HepG2 (cell line): ENCODE data around the gene CCDC154. TPM values are rescaled to one million over a fixed set of nuclear protein-coding genes. Genes with fewer than 3 reads are reported as not detected.
A peak's percentile ranks its signal among the peaks of the same experiment; 100 is the strongest.

Experiments used
- ATAC-seq: fragments of 200-7000 bp; cut with Tn5 transposase; 3 replicates; pipeline ENCODE4 v1.9.1; 2020; ENCODE audit warnings: mild to moderate bottlenecking, moderate library complexity
- BruUV-seq: library from RNA; stranded (reverse); fragments of 400-500 nt; replicated peaks from 2 replicates; lab custom pipeline; 2021; lab: Mats Ljungman, UMichigan
- CTCF ChIA-PET: fragments of 300-600 bp; formaldehyde crosslinking; extraction: SDS; loops from one replicate; lab custom pipeline; 2021; ENCODE audit warnings: low total read pairs, inconsistent platforms, low intra/inter-chr PET ratio; lab: Yijun Ruan, JAX
- POLR2A ChIA-PET: fragments of 350-600 bp; sonication (Branson Sonifier 250); formaldehyde crosslinking; loops from one replicate; lab custom pipeline; 2020; ENCODE audit warnings: antibody characterized with exemption, inconsistent platforms; lab: Yijun Ruan, JAX
- DNase-seq: peaks from one replicate; pipeline ENCODE4 v3.0.0-alpha.2; 2015; ENCODE audit warnings: low spot score
- FAIRE-seq: peaks from 3 replicates; lab custom pipeline; 2011; peaks lifted over from hg19 to GRCh38; lab: Jason Lieb, UNC
- H2AFZ ChIP-seq: one replicate; pipeline ENCODE4 v1.6.1; 2011; ENCODE audit warnings: low read length, inconsistent platforms
- H3K27ac ChIP-seq: fragments of 300-600 bp; 3 replicates; pipeline ENCODE4 v1.8.0; 2011; ENCODE audit warnings: mixed run types, mild to moderate bottlenecking, mixed read lengths, low read length, inconsistent platforms; ENCODE audit not compliant: insufficient read depth; ENCODE audit errors: extremely low read length
- H3K27me3 ChIP-seq, 2 experiments: fragments of 200-600 bp in 1 of 2; 2 replicates in 1 of 2; 3 replicates in 1 of 2; pipeline versions ENCODE4 v1.6.0 to v1.8.0; 2011; ENCODE audit warnings: low read length in 2 of 2, mild to moderate bottlenecking in 2 of 2, moderate library complexity in 2 of 2, inconsistent platforms in 1 of 2; ENCODE audit not compliant: insufficient read depth in 2 of 2, control insufficient read depth in 1 of 2
- H3K36me3 ChIP-seq, 2 experiments: fragments of 200-600 bp in 1 of 2; replicated peaks in 1 of 2; 2 replicates in 1 of 2; 3 replicates in 1 of 2; pipeline versions ENCODE4 v1.5.1 to v1.8.0; 2011; ENCODE audit warnings: low read length in 2 of 2, inconsistent platforms in 1 of 2; ENCODE audit not compliant: insufficient read depth in 2 of 2, control insufficient read depth in 1 of 2
- H3K4me1 ChIP-seq: 2 replicates; pipeline ENCODE4 v1.5.1; 2012; ENCODE audit warnings: low read length, inconsistent platforms; ENCODE audit not compliant: insufficient read depth
- H3K4me2 ChIP-seq: 2 replicates; pipeline ENCODE4 v1.6.0; 2011; ENCODE audit warnings: low read depth, low read length, inconsistent platforms
- H3K4me3 ChIP-seq, 3 experiments: fragments of 200-600 bp in 1 of 3; sonication (generic), shearing (Covaris generic) in 1 of 3; replicated peaks in 1 of 3; 2 replicates each; pipeline ENCODE4 v1.5.1; 2011 to 2016; ENCODE audit warnings: low read length in 3 of 3, inconsistent platforms in 2 of 3, low read depth in 2 of 3, mild to moderate bottlenecking in 2 of 3, control low read depth in 1 of 3, mixed read lengths in 1 of 3; ENCODE audit not compliant: insufficient read depth in 1 of 3
- H3K79me2 ChIP-seq: one replicate; pipeline ENCODE4 v1.6.1; 2011; ENCODE audit warnings: low read length, inconsistent platforms; ENCODE audit not compliant: insufficient read depth
- H3K9ac ChIP-seq: 2 replicates; pipeline ENCODE4 v1.6.0; 2011; ENCODE audit warnings: mild to moderate bottlenecking, low read depth, low read length, inconsistent platforms; ENCODE audit not compliant: insufficient read depth
- H3K9me3 ChIP-seq: 2 replicates; pipeline ENCODE4 v1.5.1; 2012; ENCODE audit warnings: mild to moderate bottlenecking, low read length
- H4K20me1 ChIP-seq: 2 replicates; pipeline ENCODE4 v1.6.0; 2011; ENCODE audit warnings: inconsistent platforms, mild to moderate bottlenecking, low read length, moderate library complexity; ENCODE audit not compliant: insufficient read depth
- GMEB1 ChIP-seq: sonication (generic); formaldehyde crosslinking; IDR thresholded peaks from 2 replicates; pipeline ENCODE4 v1.5.1; 2020; ENCODE audit warnings: missing genetic modification reagents, mild to moderate bottlenecking, borderline replicate concordance
- PCBP1 ChIP-seq: fragments of 200-400 bp; formaldehyde crosslinking; IDR thresholded peaks from 2 replicates; pipeline ENCODE4 v1.6.1; 2017; ENCODE audit warnings: mild to moderate bottlenecking, low read depth, low read length, borderline replicate concordance
- RFX5 ChIP-seq: IDR thresholded peaks from 2 replicates; pipeline ENCODE4 v1.6.1; 2011; ENCODE audit warnings: low read depth, low read length, improper control_type of control experiment
- ZFP41 ChIP-seq: sonication (generic); formaldehyde crosslinking; IDR thresholded peaks from 2 replicates; pipeline ENCODE4 v1.4.0; 2020; ENCODE audit warnings: mild to moderate bottlenecking, missing genetic modification reagents, borderline replicate concordance
- ZFP90 ChIP-seq: sonication (generic); formaldehyde crosslinking; IDR thresholded peaks from 2 replicates; pipeline ENCODE4 v1.8.0; 2022; ENCODE audit warnings: missing genetic modification reagents, mild to moderate bottlenecking, inconsistent platforms, borderline replicate concordance
- ZNF17 ChIP-seq: sonication (generic); formaldehyde crosslinking; IDR thresholded peaks from 2 replicates; pipeline ENCODE4 v1.5.0; 2020; ENCODE audit warnings: mild to moderate bottlenecking, missing genetic modification reagents
- ZNF33B ChIP-seq: sonication (generic); formaldehyde crosslinking; IDR thresholded peaks from 2 replicates; pipeline ENCODE4 v1.5.1; 2020; ENCODE audit warnings: mild to moderate bottlenecking, missing genetic modification reagents
- WGBS: methylation state at CpG from one replicate; pipeline ENCODE4 v1.1.6; 2017; ENCODE audit warnings: low lambda C conversion rate; 5-methylcytosine and 5-hydroxymethylcytosine counted together
- in situ Hi-C: cut with HindIII; loops from 2 replicates; pipeline ENCODE4 v1.10.0; 2017; ENCODE audit warnings: low pct_unique_long_range_greater_than_20kb; ENCODE audit not compliant: extremely low pct_ligation_motif_present
- intact Hi-C: fragments of 100-400 bp; cut with micrococcal nuclease; formaldehyde crosslinking; loops from one replicate; pipeline ENCODE4 v1.10.0; 2022; ENCODE audit not compliant: unreplicated experiment
- polyA plus RNA-seq, 8 experiments: library from polyadenylated mRNA; depleted of rRNA in 3 of 8; stranded (reverse) in 7 of 8; unstranded in 1 of 8; fragments of >200 nt; fragmentation: Illumina TruSeq in 4 of 8; extraction: Trizol in 4 of 8; gene quantifications; 2 replicates each; pipeline versions ENCODE4 v1.2.1 to v1.2.3, GENCODE V29; 2011 to 2016; ENCODE audit warnings: low read depth in 4 of 8, missing spikeins in 1 of 8, mixed read lengths in 1 of 8; ENCODE audit not compliant: insufficient read depth in 1 of 8
- total RNA-seq, 5 experiments: library from RNA; depleted of rRNA; stranded (reverse); fragments of >200 nt; fragmentation: Illumina TruSeq; extraction: Trizol; gene quantifications; 2 replicates each; pipeline ENCODE4 v1.2.3, GENCODE V29; 2016; ENCODE audit warnings: low read depth in 1 of 5

The CCDC154 gene
- total and polyA plus RNA-seq, 2 of the 13 experiments (the other 11 are each of a cell fraction or from before 2014, with no cell fraction given) = 0.92 to 1.5 TPM

- 64% methylated on average over 15 of the region's 40 CpGs for WGBS
Observed at GRCh38 chr16:1485847-1486496, 41.6 kb upstream of the CCDC154 start.

DNA sequence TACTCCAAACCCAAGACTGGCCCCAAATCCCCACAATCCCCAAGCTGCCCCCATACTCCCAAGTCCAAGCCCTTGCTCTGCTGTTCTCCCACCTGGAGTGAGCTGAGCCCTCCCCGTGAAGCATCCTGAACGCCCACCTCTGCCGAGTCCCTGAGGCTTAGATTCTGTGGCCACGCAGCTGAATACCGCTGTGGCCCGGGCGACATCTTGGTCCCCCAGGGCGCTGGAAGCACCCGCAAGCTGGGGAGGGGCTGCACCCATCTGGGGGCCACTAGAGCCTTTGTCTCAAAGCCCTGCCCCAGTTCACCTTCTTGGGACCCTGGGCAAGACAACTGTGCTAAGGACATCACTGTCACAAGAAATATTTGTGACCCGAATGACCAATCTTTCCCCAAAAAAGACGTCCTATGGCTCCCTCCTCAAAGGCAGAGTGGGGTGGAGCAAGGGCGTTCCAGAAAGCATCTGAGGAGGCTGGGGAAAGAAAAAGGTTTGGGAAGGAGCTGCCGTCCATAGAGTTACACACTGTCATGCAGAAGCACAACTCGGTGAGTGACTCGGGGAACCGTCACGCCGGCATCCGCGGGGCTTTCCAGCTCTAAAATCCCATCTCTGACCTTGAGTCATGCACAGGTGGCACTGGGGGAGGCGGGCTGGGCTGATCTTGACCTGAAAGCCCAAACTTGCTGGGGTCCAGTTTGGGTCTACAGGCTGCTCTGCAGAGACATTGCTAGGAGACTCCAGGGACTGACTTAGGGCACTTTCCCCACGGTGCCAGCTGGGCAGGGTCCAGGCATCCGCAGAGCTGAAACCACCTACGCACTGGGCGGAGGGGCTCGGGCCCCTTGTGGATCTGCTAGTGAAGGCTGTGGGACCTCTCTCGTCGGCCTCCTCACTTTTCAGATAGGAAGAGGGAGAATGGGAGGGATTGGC lies 37.8 kb upstream of the CCDC154 start:
- no peak overlapping the region for H3K9ac ChIP-seq
- ATAC-seq (no peak), DNase-seq (no peak), FAIRE-seq (no peak)
- H3K4me3 ChIP-seq = no peak overlapping the region
- POLR2A ChIA-PET = interaction anchor here (1.8 kb wide), 1 partner anchor 11 kb away, joined by 5 read pairs; the partner anchor contains the start of gene TELO2
- no peaks in the 10 kb centered on the region for H4K20me1 ChIP-seq
- CTCF ChIA-PET = no interaction called here
- no peaks in the 10 kb centered on the region for H3K79me2 ChIP-seq
- H3K4me1 ChIP-seq = peaks cover 7% of the 10 kb centered on the region; the same call in 1 of the 2 replicates
- no peak overlapping the region for H2AFZ ChIP-seq
- H3K4me2 ChIP-seq = peak overlapping the region; percentile 7; the same call in 1 of the 2 replicates
- no TSS peak for BruUV-seq
- H3K27ac ChIP-seq = no peak overlapping the region
- in situ Hi-C loops = no loop called here
- intact Hi-C loops = no loop called here
- no peaks in the 10 kb centered on the region for H3K9me3 ChIP-seq
- 41% methylated on average over 18 of the region's 28 CpGs for WGBS
- H3K36me3 ChIP-seq = no peaks in the 10 kb centered on the region
- H3K27me3 ChIP-seq = peaks cover 6 to 48% of the 10 kb centered on the region in 2 experiments
- TF ChIP-seq ZNF17 (CRISPR knock-in tag) = no peak
- no peak for TF ChIP-seq GMEB1 (CRISPR knock-in tag)
- TF ChIP-seq RFX5 = no peak

More at GRCh38 chr16:1485847-1486496, 41.6 kb upstream of the CCDC154 start:
- no peaks in the 10 kb centered on the region for H3K79me2 ChIP-seq
- CTCF ChIA-PET = no interaction called here
- TF ChIP-seq ZNF33B (CRISPR knock-in tag) (no peak), ZFP41 (CRISPR knock-in tag) (no peak), ZFP90 (CRISPR knock-in tag) (peak; percentile 88; the same call in 1 of the 2 replicates), PCBP1 (no peak)
- TF ChIP-seq, all 625 proteins: peak for 1
- POLR2A ChIA-PET = interaction anchor here (0.7 kb wide), 1 partner anchor 8 kb away, joined by 4 read pairs; no protein-coding TSS in a partner anchor
- ATAC-seq (peak; percentile 13; the same call in 1 of the 3 replicates), FAIRE-seq (no peak), DNase-seq (no peak)
- H3K9me3 ChIP-seq = no peaks in the 10 kb centered on the region
- H3K27me3 ChIP-seq = peaks cover 8 to 60% of the 10 kb centered on the region in 2 experiments
- H3K4me3 ChIP-seq = no peak overlapping the region
- in situ Hi-C loops (no loop called here), intact Hi-C loops (no loop called here)
- no peak overlapping the region for H3K9ac ChIP-seq
- H3K4me2 ChIP-seq = no peak overlapping the region
- H3K27ac ChIP-seq = no peak overlapping the region
- H4K20me1 ChIP-seq = no peaks in the 10 kb centered on the region
- no TSS peak for BruUV-seq
- no peaks in the 10 kb centered on the region for H3K36me3 ChIP-seq
- H3K4me1 ChIP-seq = peaks cover 9% of the 10 kb centered on the region; the same call in 1 of the 2 replicates
- H2AFZ ChIP-seq = no peak overlapping the region
